HCT116 (cell line): Measurements from ENCODE around the gene PAGR1. TPM values are rescaled to one million over a fixed set of nuclear protein-coding genes. Genes with fewer than 3 reads are reported as not detected.

Source experiments
- ATAC-seq: fragments of 200-7000 bp; cut with Tn5 transposase; 2 replicates; pipeline ENCODE4 v1.9.1; 2020; ENCODE audit warnings: mild to moderate bottlenecking, moderate library complexity
- BruUV-seq: library from RNA; stranded (reverse); fragments of 400-500 nt; replicated peaks from 2 replicates; lab custom pipeline; 2021; lab: Mats Ljungman, UMichigan
- CTCF ChIA-PET: fragments of 300-600 bp; sonication (Branson Sonifier 250); formaldehyde crosslinking; loops from one replicate; lab custom pipeline; 2021; ENCODE audit warnings: antibody characterized with exemption; lab: Charles Lee
- POLR2A ChIA-PET: fragments of 300-600, 350-600 bp; sonication (Branson Sonifier 250); formaldehyde crosslinking; loops from one replicate; lab custom pipeline; 2021; ENCODE audit warnings: antibody characterized with exemption; lab: Charles Lee
- RAD21 ChIA-PET, 2 experiments: fragments of 300-600 bp; sonication (Branson Sonifier 250); formaldehyde crosslinking; loops; one replicate each; lab custom pipeline; 2023; ENCODE audit warnings: low total read pairs in 2 of 2; ENCODE audit not compliant: uncharacterized antibody in 2 of 2, unreplicated experiment in 2 of 2, low non-redundant PET in 1 of 2; lab: Charles Lee
- DNase-seq: peaks from one replicate; pipeline ENCODE4 v3.0.0-alpha.2; 2010; ENCODE audit warnings: low read depth, low spot score
- H2AFZ ChIP-seq: fragments of 200-600 bp; shearing (Covaris generic), sonication (generic); 2 replicates; pipeline ENCODE4 v1.6.1; 2017; ENCODE audit warnings: low read depth, mixed run types, mixed read lengths, antibody characterized with exemption, low read length; ENCODE audit not compliant: poor library complexity, severe bottlenecking
- H3K27ac ChIP-seq: 2 replicates; pipeline ENCODE4 v1.5.1; 2012; ENCODE audit warnings: low read depth, low read length
- H3K27me3 ChIP-seq: fragments of 200-600 bp; sonication (generic); 2 replicates; pipeline ENCODE4 v1.6.1; 2016; ENCODE audit warnings: mixed run types, low read length, mixed read lengths; ENCODE audit not compliant: insufficient read depth
- H3K36me3 ChIP-seq, 2 experiments: fragments of 200-500 bp in 1 of 2; fragments of 200-600 bp in 1 of 2; sonication (Bioruptor generic) in 1 of 2; sonication (generic) in 1 of 2; 2 replicates each; pipeline versions ENCODE4 v1.5.1 to v1.6.1; 2014 to 2016; ENCODE audit warnings: low read length in 2 of 2, inconsistent platforms in 1 of 2, mixed read lengths in 1 of 2, mixed run types in 1 of 2; ENCODE audit not compliant: insufficient read depth in 2 of 2, control insufficient read depth in 1 of 2
- H3K4me1 ChIP-seq, 2 experiments: fragments of 200-600 bp in 1 of 2; sonication (generic) in 1 of 2; 2 replicates each; pipeline versions ENCODE4 v1.5.1 to v1.6.1; 2012 to 2017; ENCODE audit warnings: low read length in 2 of 2, inconsistent platforms in 1 of 2, mild to moderate bottlenecking in 1 of 2, mixed read lengths in 1 of 2, mixed run types in 1 of 2, moderate library complexity in 1 of 2; ENCODE audit not compliant: insufficient read depth in 2 of 2, control insufficient read depth in 1 of 2
- H3K4me2 ChIP-seq: fragments of 200-600 bp; sonication (generic); 2 replicates; pipeline ENCODE4 v1.6.1; 2017; ENCODE audit warnings: mixed run types, low read length, mixed read lengths
- H3K4me3 ChIP-seq, 2 experiments: fragments of 200-600 bp in 1 of 2; sonication (generic) in 1 of 2; replicated peaks in 1 of 2; 2 replicates each; pipeline ENCODE4 v1.5.1; 2011 to 2016; ENCODE audit warnings: low read length in 2 of 2, control low read depth in 1 of 2, low read depth in 1 of 2, mild to moderate bottlenecking in 1 of 2, mixed read lengths in 1 of 2, mixed run types in 1 of 2
- H3K79me2 ChIP-seq: fragments of 200-600 bp; sonication (generic); 2 replicates; pipeline ENCODE4 v1.6.1; 2017; ENCODE audit warnings: mild to moderate bottlenecking, mixed run types, low read length, moderate library complexity, mixed read lengths; ENCODE audit not compliant: insufficient read depth
- H3K9ac ChIP-seq: fragments of 200-600 bp; sonication (generic); 2 replicates; pipeline ENCODE4 v1.6.1; 2016; ENCODE audit warnings: low read length, mixed read lengths
- H3K9me2 ChIP-seq: fragments of 200-600 bp; sonication (generic), shearing (Covaris generic); 2 replicates; pipeline ENCODE4 v1.6.1; 2017; ENCODE audit warnings: mixed run types, mild to moderate bottlenecking, moderate library complexity; ENCODE audit not compliant: insufficient read depth
- H3K9me3 ChIP-seq, 2 experiments: fragments of 200-500 bp in 1 of 2; fragments of 200-600 bp in 1 of 2; sonication (Bioruptor generic) in 1 of 2; sonication (generic) in 1 of 2; 2 replicates each; pipeline ENCODE4 v1.6.1; 2014 to 2017; ENCODE audit warnings: low read length in 2 of 2, mixed read lengths in 2 of 2, inconsistent platforms in 1 of 2, low read depth in 1 of 2, mild to moderate bottlenecking in 1 of 2, mixed run types in 1 of 2, moderate library complexity in 1 of 2; ENCODE audit not compliant: control insufficient read depth in 1 of 2, insufficient read depth in 1 of 2
- H4K20me1 ChIP-seq: fragments of 200-600 bp; sonication (generic), shearing (Covaris generic); 2 replicates; pipeline ENCODE4 v1.6.1; 2017; ENCODE audit warnings: mixed run types, mild to moderate bottlenecking, moderate library complexity; ENCODE audit not compliant: insufficient read depth
- CEBPB ChIP-seq: IDR thresholded peaks from 2 replicates; pipeline ENCODE4 v1.6.1; 2012; ENCODE audit warnings: low read depth
- ELF1 ChIP-seq: IDR thresholded peaks from 2 replicates; pipeline ENCODE4 v1.6.1; 2012; ENCODE audit warnings: low read depth, borderline replicate concordance
- RAD21 ChIP-seq: IDR thresholded peaks from 2 replicates; pipeline ENCODE4 v1.6.1; 2012; ENCODE audit warnings: low read depth, mild to moderate bottlenecking
- REST ChIP-seq: IDR thresholded peaks from 2 replicates; pipeline ENCODE4 v1.6.1; 2012; ENCODE audit warnings: low read depth
- SIN3A ChIP-seq: IDR thresholded peaks from 2 replicates; pipeline ENCODE4 v1.6.1; 2012; ENCODE audit warnings: low read depth
- TCF7L2 ChIP-seq: IDR thresholded peaks from 2 replicates; pipeline ENCODE4 v1.7.0; 2011; ENCODE audit warnings: borderline replicate concordance, inconsistent platforms; ENCODE audit not compliant: insufficient read depth, insufficient read length; ENCODE audit errors: extremely low read depth
- ZFX ChIP-seq: fragments of 450-650 bp; IDR thresholded peaks from 2 replicates; pipeline ENCODE4 v1.6.1; 2017
- intact Hi-C: fragments of 100-400 bp; cut with micrococcal nuclease; formaldehyde crosslinking; loops from 2 replicates; pipeline ENCODE4 v1.10.0; 2022
- total RNA-seq: library from RNA; stranded (reverse); gene quantifications from one replicate; pipeline ENCODE4 v1.2.1, GENCODE V29; 2021; ENCODE audit not compliant: unreplicated experiment
- TF ChIP-seq, protein P1 (sequence below): IDR thresholded peaks from 2 replicates; pipeline ENCODE4 v1.6.1; 2011; ENCODE audit warnings: mild to moderate bottlenecking, low read length, moderate library complexity; ENCODE audit not compliant: insufficient replicate concordance; ENCODE audit errors: extremely low read depth
- TF ChIP-seq, protein P2 (sequence below), 3 experiments: fragments of 200-600 bp in 1 of 3; sonication (generic) in 1 of 3; IDR thresholded peaks in 2 of 3; conservative IDR thresholded peaks in 1 of 3; 2 replicates each; pipeline ENCODE4 v1.5.1; 2012 to 2017; ENCODE audit warnings: low read depth in 2 of 3, low read length in 2 of 3, antibody characterized with exemption in 1 of 3, borderline replicate concordance in 1 of 3, control low read depth in 1 of 3, mild to moderate bottlenecking in 1 of 3, mixed read lengths in 1 of 3, mixed run types in 1 of 3, moderate library complexity in 1 of 3; ENCODE audit not compliant: insufficient read depth in 1 of 3

The PAGR1 gene
- total RNA-seq, 1 experiment from 2014 or later, result 28.9 TPM

DNA sequence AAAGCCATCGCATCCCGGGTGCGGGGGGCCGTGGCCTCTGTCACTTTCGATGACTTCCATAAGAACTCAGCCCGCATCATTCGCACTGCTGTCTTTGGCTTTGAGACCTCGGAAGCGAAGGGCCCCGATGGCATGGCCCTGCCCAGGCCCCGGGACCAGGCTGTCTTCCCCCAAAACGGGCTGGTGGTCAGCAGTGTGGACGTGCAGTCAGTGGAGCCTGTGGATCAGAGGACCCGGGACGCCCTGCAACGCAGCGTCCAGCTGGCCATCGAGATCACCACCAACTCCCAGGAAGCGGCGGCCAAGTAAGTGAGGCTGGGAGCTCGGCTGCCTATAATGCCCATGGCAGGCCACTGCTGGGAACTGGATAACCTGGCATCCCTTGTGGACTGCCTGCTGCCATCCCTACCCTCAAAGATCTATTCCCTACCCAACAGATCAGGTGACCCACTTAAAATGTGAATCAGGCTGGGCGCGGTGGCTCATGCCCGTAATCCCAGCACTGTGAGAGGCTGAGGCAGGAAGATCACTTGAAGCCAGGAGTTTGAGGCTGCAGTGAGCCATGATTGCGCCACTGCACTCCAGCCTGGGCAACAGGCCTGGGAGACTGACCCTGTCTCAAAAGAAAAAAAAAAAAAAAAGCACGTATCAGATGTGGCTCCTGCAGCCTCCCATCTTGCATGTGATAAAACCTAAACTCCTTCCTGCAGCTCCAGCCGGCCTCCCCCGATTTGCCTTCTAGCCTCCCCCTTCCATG, 28.8 kb downstream of the PAGR1 start:
- ChIA-PET RAD21 (no interaction called here), POLR2A (no interaction called here)
- DNase-seq, result no peak
- no peaks in the 10 kb centered on the region for H4K20me1 ChIP-seq
- no peaks in the 10 kb centered on the region for H3K9me3 ChIP-seq
- no peak overlapping the region for H3K4me2 ChIP-seq
- no peaks in the 10 kb centered on the region for H3K9me2 ChIP-seq
- H3K27me3 ChIP-seq, result no peaks in the 10 kb centered on the region
- no peak for ATAC-seq
- intact Hi-C loops, result no loop called here
- H3K79me2 ChIP-seq, result no peaks in the 10 kb centered on the region
- no peak for TF ChIP-seq ELF1
- TF ChIP-seq CEBPB, result no peak
- no peak for TF ChIP-seq REST
- no peak for TF ChIP-seq ZFX
- TF ChIP-seq, protein P1, sequence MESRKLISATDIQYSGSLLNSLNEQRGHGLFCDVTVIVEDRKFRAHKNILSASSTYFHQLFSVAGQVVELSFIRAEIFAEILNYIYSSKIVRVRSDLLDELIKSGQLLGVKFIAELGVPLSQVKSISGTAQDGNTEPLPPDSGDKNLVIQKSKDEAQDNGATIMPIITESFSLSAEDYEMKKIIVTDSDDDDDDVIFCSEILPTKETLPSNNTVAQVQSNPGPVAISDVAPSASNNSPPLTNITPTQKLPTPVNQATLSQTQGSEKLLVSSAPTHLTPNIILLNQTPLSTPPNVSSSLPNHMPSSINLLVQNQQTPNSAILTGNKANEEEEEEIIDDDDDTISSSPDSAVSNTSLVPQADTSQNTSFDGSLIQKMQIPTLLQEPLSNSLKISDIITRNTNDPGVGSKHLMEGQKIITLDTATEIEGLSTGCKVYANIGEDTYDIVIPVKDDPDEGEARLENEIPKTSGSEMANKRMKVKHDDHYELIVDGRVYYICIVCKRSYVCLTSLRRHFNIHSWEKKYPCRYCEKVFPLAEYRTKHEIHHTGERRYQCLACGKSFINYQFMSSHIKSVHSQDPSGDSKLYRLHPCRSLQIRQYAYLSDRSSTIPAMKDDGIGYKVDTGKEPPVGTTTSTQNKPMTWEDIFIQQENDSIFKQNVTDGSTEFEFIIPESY, result no peak
- no peak for TF ChIP-seq SIN3A
- TF ChIP-seq, protein P2, sequence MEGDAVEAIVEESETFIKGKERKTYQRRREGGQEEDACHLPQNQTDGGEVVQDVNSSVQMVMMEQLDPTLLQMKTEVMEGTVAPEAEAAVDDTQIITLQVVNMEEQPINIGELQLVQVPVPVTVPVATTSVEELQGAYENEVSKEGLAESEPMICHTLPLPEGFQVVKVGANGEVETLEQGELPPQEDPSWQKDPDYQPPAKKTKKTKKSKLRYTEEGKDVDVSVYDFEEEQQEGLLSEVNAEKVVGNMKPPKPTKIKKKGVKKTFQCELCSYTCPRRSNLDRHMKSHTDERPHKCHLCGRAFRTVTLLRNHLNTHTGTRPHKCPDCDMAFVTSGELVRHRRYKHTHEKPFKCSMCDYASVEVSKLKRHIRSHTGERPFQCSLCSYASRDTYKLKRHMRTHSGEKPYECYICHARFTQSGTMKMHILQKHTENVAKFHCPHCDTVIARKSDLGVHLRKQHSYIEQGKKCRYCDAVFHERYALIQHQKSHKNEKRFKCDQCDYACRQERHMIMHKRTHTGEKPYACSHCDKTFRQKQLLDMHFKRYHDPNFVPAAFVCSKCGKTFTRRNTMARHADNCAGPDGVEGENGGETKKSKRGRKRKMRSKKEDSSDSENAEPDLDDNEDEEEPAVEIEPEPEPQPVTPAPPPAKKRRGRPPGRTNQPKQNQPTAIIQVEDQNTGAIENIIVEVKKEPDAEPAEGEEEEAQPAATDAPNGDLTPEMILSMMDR (IDR thresholded peaks at IDR 0.05 in 2 of 3, conservative IDR thresholded peaks at IDR 0.05 in 1 of 3; ENCODE audit: borderline replicate concordance in 1 of 3, insufficient read depth in 1 of 3, low read depth in 2 of 3, low read length in 2 of 3), result no peak
- TF ChIP-seq RAD21, result no peak
- no peak for TF ChIP-seq TCF7L2
- TF ChIP-seq, all 23 proteins: peak for 0
- no TSS peak for BruUV-seq
- CTCF ChIA-PET, result no interaction called here
- Histone ChIP-seq H3K4me1 (peaks cover 0 to 5% of the 10 kb centered on the region in 2 experiments; a peak in 2 of 4 replicates), H3K36me3 (peaks cover 0 to 2% of the 10 kb centered on the region in 2 experiments; a peak in 2 of 4 replicates), H3K4me3 (no peak overlapping the region), H3K9ac (no peak overlapping the region), H3K27ac (no peak overlapping the region), H2AFZ (no peak overlapping the region)
